Adrenal gland (tissue), 5 donors: ENCODE data around the gene SMURF2.

Experiments used
- POLR2A ChIP-seq, 2 donors: fragments of 450-650 bp; IDR thresholded peaks; one replicate each; pipeline ENCODE4 v1.6.1; 2017; ENCODE audit warnings: antibody characterized with exemption in 2 of 2, mild to moderate bottlenecking in 2 of 2, moderate library complexity in 1 of 2
- TF ChIP-seq, protein P1 (sequence below), 6 experiments: fragments of 450-650 bp in 4 of 6; fragments of 200-600 bp in 2 of 6; sonication (generic) in 1 of 6; IDR thresholded peaks; 1 replicate in 5 of 6; 2 replicates in 1 of 6; pipeline versions ENCODE4 v1.5.1 to v1.8.0; 2016 to 2021; ENCODE audit warnings: antibody characterized with exemption in 6 of 6, mild to moderate bottlenecking in 2 of 6, moderate library complexity in 1 of 6
- donor health status: DM: no; HTN: no; CAD: no.

DNA sequence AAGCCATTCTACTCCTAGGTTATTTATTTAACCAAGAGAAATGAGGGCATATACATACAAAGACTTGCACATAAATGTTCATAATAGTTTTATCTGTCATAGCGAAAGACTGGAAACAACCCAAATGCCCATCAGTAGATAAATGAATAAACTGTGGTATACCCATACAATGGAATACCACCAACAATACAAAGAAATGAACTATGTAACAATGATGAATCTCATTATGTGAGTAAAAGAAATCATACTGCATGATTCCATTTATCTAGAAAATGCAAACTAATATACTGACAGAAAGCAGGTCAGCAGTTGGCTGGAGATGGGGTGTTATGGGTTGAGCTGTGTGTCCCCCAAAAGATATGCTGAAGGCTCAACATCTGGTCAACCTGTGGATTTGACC is 98.0 kb downstream of the SMURF2 start:
- TF ChIP-seq POLR2A (IDR thresholded peaks at IDR 0.05) = no peak
- TF ChIP-seq, protein P1, sequence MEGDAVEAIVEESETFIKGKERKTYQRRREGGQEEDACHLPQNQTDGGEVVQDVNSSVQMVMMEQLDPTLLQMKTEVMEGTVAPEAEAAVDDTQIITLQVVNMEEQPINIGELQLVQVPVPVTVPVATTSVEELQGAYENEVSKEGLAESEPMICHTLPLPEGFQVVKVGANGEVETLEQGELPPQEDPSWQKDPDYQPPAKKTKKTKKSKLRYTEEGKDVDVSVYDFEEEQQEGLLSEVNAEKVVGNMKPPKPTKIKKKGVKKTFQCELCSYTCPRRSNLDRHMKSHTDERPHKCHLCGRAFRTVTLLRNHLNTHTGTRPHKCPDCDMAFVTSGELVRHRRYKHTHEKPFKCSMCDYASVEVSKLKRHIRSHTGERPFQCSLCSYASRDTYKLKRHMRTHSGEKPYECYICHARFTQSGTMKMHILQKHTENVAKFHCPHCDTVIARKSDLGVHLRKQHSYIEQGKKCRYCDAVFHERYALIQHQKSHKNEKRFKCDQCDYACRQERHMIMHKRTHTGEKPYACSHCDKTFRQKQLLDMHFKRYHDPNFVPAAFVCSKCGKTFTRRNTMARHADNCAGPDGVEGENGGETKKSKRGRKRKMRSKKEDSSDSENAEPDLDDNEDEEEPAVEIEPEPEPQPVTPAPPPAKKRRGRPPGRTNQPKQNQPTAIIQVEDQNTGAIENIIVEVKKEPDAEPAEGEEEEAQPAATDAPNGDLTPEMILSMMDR (IDR thresholded peaks at IDR 0.05) = no peak
